Pericardium fibroblast (primary cell): Measurements from ENCODE around the gene TRIM5. TPM values are rescaled to one million over a fixed set of nuclear protein-coding genes. Genes with fewer than 3 reads are reported as not detected.

ENCODE experiments used
- total RNA-seq: library from RNA; depleted of rRNA; stranded (reverse); fragments of >200 nt; gene quantifications from 2 replicates; pipeline ENCODE4 v1.2.3, GENCODE V29; 2015

The TRIM5 gene
- total RNA-seq: 18.2 and 24.1 TPM in 2 replicates

GRCh38 chr11:5684646-5685362, at the start of gene TRIM5:
Gene TRIM5 (minus strand): TSS chr11:5685074. CDS start chr11:5680177, 4,897 bp downstream.

GRCh38 chr11:5689551-5689983, 4.7 kb upstream of the TRIM5 start, which contains the start of gene TRIM22:
Gene TRIM22 (plus strand): TSS chr11:5689790. CDS start chr11:5696233, 6,443 bp downstream.

DNA sequence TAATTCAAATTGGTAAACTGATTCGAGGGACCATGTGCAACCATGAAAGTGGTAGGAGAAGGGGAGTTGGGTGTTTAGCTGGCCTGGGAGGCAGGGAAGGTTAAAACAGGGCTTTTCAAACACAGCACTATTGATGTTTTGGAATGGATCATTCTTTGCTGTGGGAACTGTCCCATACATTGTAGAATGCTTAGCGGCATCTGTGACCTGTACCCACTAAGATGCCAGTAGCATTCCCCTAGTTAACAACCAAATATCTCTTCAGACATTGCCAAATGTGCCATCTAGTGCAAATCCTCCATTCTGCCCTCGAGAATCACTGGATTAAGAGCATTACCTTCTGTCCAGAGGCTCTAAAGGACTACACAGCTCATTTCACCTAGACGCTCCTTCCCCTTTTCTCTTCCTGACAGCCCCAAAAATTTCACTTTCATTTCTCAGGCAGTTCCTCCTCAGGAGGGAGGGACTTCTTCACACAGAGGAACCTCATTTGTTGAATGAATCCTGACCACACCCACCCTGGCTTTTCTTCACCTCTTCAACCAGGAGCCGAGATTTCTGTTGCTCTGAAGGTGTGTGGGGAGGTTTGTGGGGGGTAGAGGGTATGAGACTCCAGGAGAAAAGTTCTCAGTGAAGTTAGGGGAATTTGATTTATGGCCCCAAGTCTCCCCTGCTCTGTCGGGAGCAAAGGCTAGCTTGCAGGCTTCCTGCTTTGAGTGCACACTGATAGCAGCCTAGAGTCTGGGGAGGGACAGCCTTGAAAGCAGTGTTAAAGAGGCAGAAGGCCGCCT, 60.2 kb downstream of the TRIM5 start, which contains the start of gene TRIM34:
TRIM34 (plus strand) TSS at position 513 of the 791 bp plus-strand sequence. CDS start 7,331 bp downstream, outside the sequence.

Other genes with a start within 250 kb of the TRIM5 start
- gene OR51I1, start 243.6 kb downstream of the TRIM5 start, total RNA-seq: not detected in 2 replicates
- not detected in 2 replicates for gene OR51I2, start 235.8 kb downstream of the TRIM5 start, total RNA-seq
- gene OR52D1, start 196.4 kb downstream of the TRIM5 start, total RNA-seq: not detected in 2 replicates
- not detected in 2 replicates for gene UBQLN3, start 175.1 kb downstream of the TRIM5 start, total RNA-seq
- gene UBQLNL, start 168.4 kb downstream of the TRIM5 start, total RNA-seq: not detected in 2 replicates
- gene OR52H1, start 136.5 kb downstream of the TRIM5 start, total RNA-seq: not detected in 2 replicates
- not detected in 2 replicates for gene OR52B6, start 104.2 kb downstream of the TRIM5 start, total RNA-seq
- gene TRIM6, start 88.4 kb downstream of the TRIM5 start, total RNA-seq: 4.0 and 9.2 TPM in 2 replicates
- 4.6 and 10.2 TPM in 2 replicates for gene TRIM34, start 60.1 kb downstream of the TRIM5 start, total RNA-seq
- 15.5 and 48.8 TPM in 2 replicates for gene TRIM22, start 4.7 kb upstream of the TRIM5 start, total RNA-seq
- gene OR56B1, start 51.4 kb upstream of the TRIM5 start, total RNA-seq: not detected in 2 replicates
- not detected in 2 replicates for gene OR52N4, start 69.2 kb upstream of the TRIM5 start, total RNA-seq
- not detected in 2 replicates for gene OR52N5, start 98.3 kb upstream of the TRIM5 start, total RNA-seq
- not detected in 2 replicates for gene OR52N1, start 106.2 kb upstream of the TRIM5 start, total RNA-seq
- not detected in 2 replicates for gene OR52N2, start 123.8 kb upstream of the TRIM5 start, total RNA-seq
- not detected in 2 replicates for gene OR52E6, start 156.8 kb upstream of the TRIM5 start, total RNA-seq
- gene OR52E8, start 172.6 kb upstream of the TRIM5 start, total RNA-seq: not detected in 2 replicates
- gene OR52E4, start 195.6 kb upstream of the TRIM5 start, total RNA-seq: not detected in 2 replicates
- not detected in 2 replicates for gene OR52E5, start 208.1 kb upstream of the TRIM5 start, total RNA-seq